ENCODE data around the gene LDB3.

The LDB3 gene

DNA sequence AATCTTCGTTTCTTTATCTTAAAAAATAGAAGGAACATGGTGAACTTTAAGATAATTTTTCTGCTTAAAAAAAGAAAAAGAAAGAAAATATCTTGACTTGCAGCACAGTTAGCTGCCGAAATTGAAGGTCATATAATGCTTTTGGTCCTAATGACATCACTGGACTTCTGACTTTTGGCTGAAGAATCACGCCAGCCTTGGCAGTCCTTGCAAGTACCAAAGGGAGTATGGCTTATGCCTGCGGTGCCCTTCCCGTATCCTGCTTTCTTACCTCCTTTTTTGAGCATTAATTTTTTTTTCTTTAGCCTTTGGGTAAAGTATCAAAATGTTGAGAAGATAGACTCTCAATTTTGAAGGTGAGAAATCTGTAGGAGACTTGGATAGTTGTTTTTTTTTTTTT lies 95.1 kb downstream of the LDB3 start:
- DNase-seq (ENCODE audit: low read depth): no peak

DNA sequence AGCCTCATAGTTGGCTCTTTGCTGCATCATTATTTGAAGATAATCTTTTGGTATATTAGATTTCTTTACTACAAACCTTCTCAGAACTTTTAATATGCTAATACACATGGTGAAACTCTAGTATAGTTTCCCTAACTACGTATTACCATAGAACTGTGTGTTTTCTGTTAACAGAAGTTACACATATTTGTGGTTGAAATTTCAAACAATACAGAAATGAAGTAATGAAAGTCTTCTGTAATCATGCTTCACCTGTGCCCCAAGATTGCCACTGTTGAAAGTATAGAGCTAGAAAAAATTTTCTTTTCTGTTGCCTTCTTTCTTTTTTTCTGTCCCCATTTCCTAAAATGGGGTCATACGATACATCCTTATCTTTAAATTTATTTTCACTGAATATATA lies 97.2 kb downstream of the LDB3 start:
- no peak for DNase-seq (ENCODE audit: low read depth)

DNA sequence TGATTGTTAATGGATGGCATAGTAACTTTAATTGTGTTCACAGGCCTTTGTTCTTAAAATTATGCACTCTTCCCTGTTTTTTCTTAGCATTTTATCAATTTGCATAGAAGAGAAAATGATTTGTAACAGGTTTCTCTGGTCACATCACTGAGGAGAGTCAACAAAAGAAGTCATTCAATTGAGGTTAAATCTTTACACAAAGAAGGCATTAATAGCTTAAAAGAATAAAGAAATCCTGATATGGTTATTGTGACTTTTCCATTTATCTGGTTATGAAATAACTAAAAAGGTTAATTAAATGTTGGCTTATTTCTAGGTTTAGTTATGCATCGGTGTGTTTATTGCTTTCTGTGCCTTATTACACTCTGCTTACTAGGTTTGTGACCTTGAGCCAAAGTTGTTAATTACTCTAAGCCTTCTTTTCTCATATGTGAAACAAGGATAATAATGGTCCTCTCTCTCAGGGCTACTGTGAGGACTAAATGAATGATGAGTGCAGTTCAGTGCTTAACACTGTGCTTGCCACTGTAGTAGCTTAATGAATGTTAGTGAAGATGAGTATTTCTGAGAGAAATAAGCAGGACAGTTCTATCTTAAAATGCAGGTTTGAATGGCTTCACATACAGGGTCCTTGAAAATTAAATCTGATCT lies 100.2 kb downstream of the LDB3 start:
- no peak for DNase-seq (ENCODE audit: low read depth)

DNA sequence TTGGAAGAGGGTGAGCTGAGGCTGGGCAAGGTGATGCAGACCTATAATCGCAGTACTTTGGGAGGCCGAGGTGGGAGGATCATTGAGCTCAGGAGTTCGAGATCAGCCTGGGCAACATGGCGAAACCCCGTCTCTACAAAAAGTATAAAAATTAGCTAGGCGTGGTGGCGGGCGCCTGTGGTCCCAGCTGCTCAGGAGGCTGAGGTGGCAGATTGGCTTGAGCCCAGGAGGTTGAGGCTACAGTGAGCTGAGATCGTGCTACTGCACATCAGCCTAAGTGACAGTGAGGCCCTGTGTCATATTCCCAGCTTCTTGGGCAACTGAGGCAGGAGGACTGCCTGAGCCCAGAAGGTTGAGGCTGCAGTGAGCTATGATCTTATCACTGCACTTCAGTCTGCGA lies 101.7 kb downstream of the LDB3 start:
- DNase-seq (ENCODE audit: low read depth): no peak

DNA sequence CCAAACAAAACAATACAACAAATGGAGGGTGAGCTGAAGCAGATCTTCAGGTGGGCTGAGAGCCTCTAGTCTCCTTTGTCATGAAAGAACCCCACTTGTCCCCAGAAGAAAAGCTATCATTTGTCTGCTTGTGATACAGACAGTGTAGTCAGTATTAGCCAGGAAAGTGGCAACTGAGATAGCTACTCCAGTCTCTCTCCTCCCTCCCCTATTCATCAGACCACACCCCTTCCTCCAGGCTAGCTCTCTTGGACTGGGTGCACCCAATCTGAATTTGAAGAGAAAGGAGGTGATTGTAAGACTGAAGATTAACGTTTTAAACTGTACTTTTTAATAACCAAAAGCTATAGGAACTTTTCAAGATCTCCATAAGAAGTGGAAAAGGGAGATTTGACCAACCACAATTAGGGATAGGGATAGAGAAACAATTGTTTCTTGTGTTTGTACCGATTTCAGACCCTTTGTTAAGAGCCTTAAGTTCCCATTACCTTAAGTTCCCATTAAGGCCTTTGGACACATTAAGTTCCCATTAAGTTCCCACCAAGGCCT lies 102.2 kb downstream of the LDB3 start:
- no peak for DNase-seq (ENCODE audit: low read depth)

DNA sequence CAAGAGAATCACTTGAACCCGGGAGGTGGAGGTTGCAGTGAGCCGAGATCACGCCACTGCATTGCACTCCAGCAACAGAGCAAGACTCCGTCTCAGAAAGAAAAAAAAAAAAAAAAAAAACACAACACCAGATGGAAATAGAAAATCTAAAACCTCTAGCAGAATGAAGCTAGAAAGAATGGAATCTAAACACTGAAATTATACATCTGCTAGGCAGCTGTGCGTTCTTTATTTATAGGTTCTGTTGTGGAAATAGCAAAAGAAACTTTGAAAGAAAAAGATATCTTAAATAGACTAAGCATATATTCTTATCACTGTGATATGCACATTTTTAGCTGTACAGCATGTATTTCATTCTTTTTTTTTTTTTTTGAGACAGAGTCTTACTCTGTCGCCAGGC lies 105.2 kb downstream of the LDB3 start:
- no peak for DNase-seq (ENCODE audit: low read depth)

DNA sequence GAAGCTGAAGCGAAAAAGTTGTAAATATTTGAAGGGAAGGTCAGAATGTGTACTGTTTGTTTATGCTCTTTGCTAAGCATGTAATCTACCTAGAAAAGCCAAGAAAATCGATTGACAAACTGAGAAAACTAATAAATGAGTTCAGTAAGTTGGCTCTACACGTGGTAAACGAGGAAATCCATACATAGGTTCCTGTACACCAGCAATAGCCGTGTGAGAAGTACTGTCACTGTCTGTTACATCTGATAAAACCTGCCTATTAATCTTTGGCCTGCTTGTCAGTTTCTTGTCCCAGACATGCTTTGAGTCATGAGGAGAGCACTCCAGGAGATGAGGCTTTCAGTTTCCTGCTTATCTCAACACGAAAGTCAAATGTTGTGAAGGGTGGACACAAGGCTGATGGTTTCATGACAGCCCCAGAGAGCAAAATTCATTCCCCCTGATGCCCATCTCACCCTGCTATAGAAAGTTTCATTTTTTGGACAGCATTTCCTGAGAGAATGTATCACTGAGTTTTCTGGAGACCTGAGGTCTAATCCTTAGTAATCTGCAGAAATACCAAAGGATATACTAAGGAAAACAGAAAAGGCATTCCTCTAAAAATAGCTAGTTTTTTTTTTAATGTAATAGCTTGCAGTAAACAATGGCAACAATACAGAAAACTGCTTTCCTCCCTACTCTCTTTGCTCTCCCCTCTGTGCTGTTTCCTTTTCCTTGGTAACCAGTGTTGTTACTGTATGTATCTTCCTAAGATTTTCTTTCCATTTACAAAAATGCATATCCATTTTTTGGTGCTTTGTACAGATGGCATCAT lies 107.0 kb downstream of the LDB3 start:
- no peak for DNase-seq (ENCODE audit: low read depth)

DNA sequence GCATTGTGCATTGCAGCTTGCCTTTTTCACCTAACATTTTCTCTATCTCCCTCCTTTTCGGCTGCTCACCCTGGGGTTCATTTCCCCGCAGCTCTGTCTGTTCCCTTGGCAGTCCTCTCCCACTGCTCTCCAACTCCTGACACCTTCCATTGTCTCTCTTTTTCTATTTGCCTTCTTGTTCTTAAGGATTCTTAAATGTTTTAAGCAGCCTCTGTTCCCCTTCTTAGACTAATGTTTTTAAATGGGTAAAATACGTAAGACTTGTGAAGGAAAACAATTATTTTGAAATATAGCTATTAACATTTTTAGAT lies 107.5 kb downstream of the LDB3 start:
- no peak for DNase-seq (ENCODE audit: low read depth)

DNA sequence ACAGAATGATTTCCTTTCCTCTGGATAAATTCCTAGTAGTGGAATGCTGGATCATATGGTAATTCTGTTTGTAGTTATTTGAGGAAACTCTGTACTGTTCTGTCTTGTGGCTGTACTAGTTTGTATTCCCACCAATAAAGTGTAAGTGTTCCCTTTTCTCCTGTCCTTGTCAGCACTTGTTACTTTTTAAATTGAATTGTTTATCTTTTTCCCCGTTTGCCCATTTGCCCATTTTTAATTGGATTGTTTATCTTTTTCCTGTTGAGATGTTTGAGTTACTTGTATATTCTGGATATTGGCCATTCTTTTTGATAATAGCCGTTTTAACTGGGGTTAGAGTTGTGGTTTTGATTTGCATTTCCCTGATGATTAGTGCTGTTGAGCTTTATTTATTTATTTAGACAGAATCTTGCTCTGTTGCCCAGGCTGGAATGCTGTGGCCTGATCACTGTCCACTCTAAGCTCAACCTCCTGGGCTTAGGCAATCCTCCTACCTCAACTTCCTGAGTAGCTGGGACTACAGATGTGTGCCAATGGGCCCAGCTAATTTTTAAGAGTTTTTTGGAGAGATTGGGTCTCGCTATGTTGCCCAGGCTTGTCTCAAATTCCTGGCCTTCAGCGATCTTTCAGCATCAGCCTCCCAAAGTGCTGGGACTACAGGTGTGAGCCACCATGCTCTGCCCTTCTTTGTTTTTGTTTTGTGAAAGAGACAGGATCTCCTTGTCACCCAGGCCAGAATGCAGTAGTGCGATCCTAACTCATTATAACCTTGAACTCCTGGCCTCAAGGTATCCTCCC lies 111.1 kb downstream of the LDB3 start:
- no peak for DNase-seq (ENCODE audit: low read depth)

DNA sequence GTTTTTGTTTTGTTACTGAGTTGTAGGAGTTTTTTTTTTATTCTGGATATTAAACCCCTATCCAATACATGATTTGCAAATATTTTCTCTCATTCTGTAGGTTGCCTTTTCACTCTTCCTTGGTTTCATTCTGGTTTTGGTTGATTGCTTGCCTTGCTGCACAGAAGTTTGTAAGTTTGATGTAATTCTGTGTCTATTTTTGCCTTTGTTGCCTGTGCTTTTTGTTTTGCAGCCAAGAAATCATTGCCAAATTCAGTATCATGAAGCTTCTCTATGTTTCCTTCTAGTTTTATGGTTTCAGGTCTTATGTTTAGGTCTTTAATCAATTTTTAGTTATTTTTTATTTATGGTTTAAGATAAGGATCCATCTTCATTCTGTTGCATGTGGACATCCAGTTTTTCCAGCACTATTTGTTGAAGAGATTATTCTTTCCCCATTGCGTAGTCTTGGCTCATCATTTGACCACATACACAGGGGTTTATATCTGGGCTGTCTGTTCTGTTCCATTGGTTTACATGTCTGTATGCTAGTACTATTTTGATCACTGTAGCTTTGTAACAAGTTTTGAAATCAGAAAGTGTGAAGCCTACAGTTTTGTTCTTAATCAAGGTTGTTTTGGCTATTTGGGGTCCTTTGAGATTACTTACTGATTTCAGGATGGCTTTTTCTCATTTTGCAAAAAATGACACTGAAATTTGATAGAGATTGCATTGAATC lies 114.5 kb downstream of the LDB3 start:
- no peak for DNase-seq (ENCODE audit: low read depth)

DNA sequence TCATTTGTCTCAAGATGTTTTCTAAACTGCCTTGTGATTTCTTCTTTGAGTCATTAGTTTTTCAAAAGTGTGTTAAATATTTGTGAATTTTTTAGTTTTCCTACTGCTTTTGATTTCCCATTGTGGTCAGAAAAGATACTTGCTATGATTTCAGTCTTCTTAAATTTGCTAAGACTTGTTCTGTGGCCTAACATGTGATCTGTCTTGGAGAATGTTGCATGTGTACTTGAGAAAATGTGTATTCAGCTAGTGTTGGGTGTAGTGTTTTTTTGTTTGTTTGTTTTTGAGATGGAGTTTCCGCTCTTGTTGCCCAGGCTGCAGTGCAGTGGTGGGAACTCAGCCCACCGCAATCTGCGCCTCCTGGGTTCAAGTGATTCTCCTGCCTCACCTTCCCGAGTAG lies 116.7 kb downstream of the LDB3 start:
- DNase-seq (ENCODE audit: low read depth): no peak

All from stimulated activated CD8-positive, alpha-beta memory T cell treated with anti-CD3 and anti-CD28 coated beads, Interleukin-12 subunit alpha, Interleukin-12 subunit beta, amount 100 ng/mL, for 4 hours (primary cell).